H1 (cell line): Measurements from ENCODE around the gene SND1. TPM values are rescaled to one million over a fixed set of nuclear protein-coding genes. Genes with fewer than 3 reads are reported as not detected.

ENCODE experiments used
- CHD7 ChIP-seq: fragments of 300-600 bp; sonication (generic); IDR thresholded peaks from 2 replicates; pipeline ENCODE4 v1.7.1; 2012; ENCODE audit warnings: low read length, moderate library complexity, mild to moderate bottlenecking, inconsistent platforms; ENCODE audit not compliant: insufficient replicate concordance
- CTCF ChIP-seq, 3 experiments: IDR thresholded peaks; 1 replicate in 2 of 3; 2 replicates in 1 of 3; pipeline versions ENCODE4 v1.5.1 to v1.6.1; 2011; ENCODE audit warnings: low read length in 3 of 3, mild to moderate bottlenecking in 3 of 3, inconsistent platforms in 2 of 3, low read depth in 1 of 3, moderate library complexity in 1 of 3; ENCODE audit not compliant: insufficient read depth in 1 of 3; ENCODE audit errors: control extremely low read depth in 1 of 3
- SIX5 ChIP-seq: IDR thresholded peaks from 2 replicates; pipeline ENCODE4 v1.6.1; 2011; ENCODE audit warnings: mild to moderate bottlenecking, low read depth, low read length
- polyA plus RNA-seq, 7 experiments: library from polyadenylated mRNA; depleted of rRNA in 3 of 7; stranded (reverse) in 5 of 7; unstranded in 2 of 7; fragments of >200 nt in 5 of 7; fragments of 200-250 nt in 2 of 7; gene quantifications; 1 replicate in 5 of 7; 2 replicates in 1 of 7; 4 replicates in 1 of 7; pipeline versions ENCODE4 v1.2.1 to v1.2.3, GENCODE V29; 2011 to 2013; ENCODE audit warnings: missing spikeins in 2 of 7, mixed read lengths in 2 of 7
- total RNA-seq: library from RNA; stranded (reverse); fragmentation: NEBNext Ultra II Directional; extraction: Animal tissue kit (Norgen Biotek cat#: 25700); gene quantifications from 2 replicates; pipeline ENCODE4 v1.2.1, GENCODE V29; 2021

The SND1 gene
- total and polyA plus RNA-seq, 2 of the 8 experiments (the other 6 are each of a cell fraction or from before 2014, with no cell fraction given), result 122 to 290 TPM

GRCh38 chr7:127770885-127771284 lies 118.9 kb downstream of the SND1 start (continued):
- TF ChIP-seq CTCF (IDR thresholded peaks at IDR 0.05; ENCODE audit: control extremely low read depth in 1 of 3, insufficient read depth in 1 of 3, low read depth in 1 of 3, low read length in 3 of 3) (no peak), SIX5 (no peak), CHD7 (no peak)
